ENCODE data around the gene CYP4B1. TPM values are rescaled to one million over a fixed set of nuclear protein-coding genes. Genes with fewer than 3 reads are reported as not detected.
"Not testable (repeated sequence)": the region's sequence is repeated elsewhere in the genome, so short reads cannot be mapped to it uniquely, and the experiment has no call there.

The CYP4B1 gene
- total and polyA plus RNA-seq, 2 donors (not counting 3 experiments of a cell fraction or from before 2014, with no cell fraction given): not detected

DNA sequence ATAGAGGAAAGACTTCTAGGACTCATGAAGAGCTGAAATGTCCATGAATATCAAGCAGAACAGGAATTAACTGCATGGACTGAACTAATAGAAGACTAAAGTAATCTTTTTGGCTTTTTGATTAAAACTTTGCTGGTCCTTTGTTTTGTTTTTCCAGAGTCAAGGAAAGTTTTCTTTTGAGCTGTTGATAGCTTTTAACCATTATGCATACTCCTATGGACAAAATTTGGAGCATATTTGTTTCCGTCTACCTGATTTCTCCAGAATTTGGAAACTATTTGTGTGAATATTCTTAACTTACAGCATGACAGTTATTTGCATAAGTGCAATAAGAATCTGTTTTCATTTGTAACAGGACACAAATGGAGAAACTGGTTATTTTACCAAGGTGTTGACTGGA, 24.5 kb upstream of the CYP4B1 start:
- Histone ChIP-seq H3K79me2 (ENCODE audit: control insufficient read depth, insufficient read depth, low read length) (no peaks in the 10 kb centered on the region), H2AFZ (ENCODE audit: low read depth, low read length) (no peak overlapping the region), H3K36me3 (ENCODE audit: control insufficient read depth in 2 of 2, extremely low read depth in 1 of 2, insufficient read depth in 2 of 2, low read length in 2 of 2) (no peaks in the 10 kb centered on the region), H4K20me1 (replicated peaks; ENCODE audit: control insufficient read depth, extremely low read depth, insufficient read depth, low read length) (no peaks in the 10 kb centered on the region), H3K4me3 (replicated peaks in 1 of 3; ENCODE audit: insufficient read depth in 1 of 3, low read depth in 1 of 3, low read length in 3 of 3) (no peak overlapping the region), H3K27ac (ENCODE audit: insufficient read depth, low read depth, low read length) (no peak overlapping the region), H3K9me3 (replicated peaks; ENCODE audit: control insufficient read depth, insufficient read depth, low read length) (peaks cover 2% of the 10 kb centered on the region), H3K9me1 (replicated peaks; ENCODE audit: control insufficient read depth, extremely low read depth, insufficient read depth, low read length) (no peaks in the 10 kb centered on the region), H3K4me2 (ENCODE audit: insufficient read depth, low read length) (no peak overlapping the region), H3K9ac (replicated peaks; ENCODE audit: extremely low read depth, insufficient read depth, low read length) (no peak overlapping the region), H3K27me3 (ENCODE audit: control insufficient read depth in 2 of 2, insufficient read depth in 2 of 2, low read length in 2 of 2) (no peaks in the 10 kb centered on the region), H3K4me1 (ENCODE audit: control insufficient read depth, extremely low read depth, insufficient read depth, low read length) (no peaks in the 10 kb centered on the region)
- DNase-seq (ENCODE audit: low read depth, low spot score): no peak
- POLR2A ChIA-PET: no interaction called here
- TF ChIP-seq POLR2A (IDR thresholded peaks at IDR 0.05; ENCODE audit: low read depth, low read length) (no peak), JUN (IDR thresholded peaks at IDR 0.05; ENCODE audit: borderline replicate concordance, insufficient read depth, insufficient read length, low read depth) (no peak), FOS (IDR thresholded peaks at IDR 0.05; ENCODE audit: borderline replicate concordance, insufficient read depth, low read length) (no peak), MYC (IDR thresholded peaks at IDR 0.05; ENCODE audit: low read depth, low read length) (no peak), GATA2 (IDR thresholded peaks at IDR 0.05; ENCODE audit: insufficient read depth, insufficient read length, low read depth, low read length) (no peak), POLR2AphosphoS5 (IDR thresholded peaks at IDR 0.05; ENCODE audit: insufficient read depth, low read depth, low read length) (no peak), EZH2 (IDR thresholded peaks at IDR 0.05; ENCODE audit: borderline replicate concordance, low read depth, low read length, severe bottlenecking) (no peak)
- TF ChIP-seq, protein P1, sequence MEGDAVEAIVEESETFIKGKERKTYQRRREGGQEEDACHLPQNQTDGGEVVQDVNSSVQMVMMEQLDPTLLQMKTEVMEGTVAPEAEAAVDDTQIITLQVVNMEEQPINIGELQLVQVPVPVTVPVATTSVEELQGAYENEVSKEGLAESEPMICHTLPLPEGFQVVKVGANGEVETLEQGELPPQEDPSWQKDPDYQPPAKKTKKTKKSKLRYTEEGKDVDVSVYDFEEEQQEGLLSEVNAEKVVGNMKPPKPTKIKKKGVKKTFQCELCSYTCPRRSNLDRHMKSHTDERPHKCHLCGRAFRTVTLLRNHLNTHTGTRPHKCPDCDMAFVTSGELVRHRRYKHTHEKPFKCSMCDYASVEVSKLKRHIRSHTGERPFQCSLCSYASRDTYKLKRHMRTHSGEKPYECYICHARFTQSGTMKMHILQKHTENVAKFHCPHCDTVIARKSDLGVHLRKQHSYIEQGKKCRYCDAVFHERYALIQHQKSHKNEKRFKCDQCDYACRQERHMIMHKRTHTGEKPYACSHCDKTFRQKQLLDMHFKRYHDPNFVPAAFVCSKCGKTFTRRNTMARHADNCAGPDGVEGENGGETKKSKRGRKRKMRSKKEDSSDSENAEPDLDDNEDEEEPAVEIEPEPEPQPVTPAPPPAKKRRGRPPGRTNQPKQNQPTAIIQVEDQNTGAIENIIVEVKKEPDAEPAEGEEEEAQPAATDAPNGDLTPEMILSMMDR (IDR thresholded peaks at IDR 0.05; ENCODE audit: extremely low read depth in 1 of 2, insufficient read depth in 1 of 2, low read depth in 1 of 2, low read length in 2 of 2): no peak
- TF ChIP-seq, protein P2, sequence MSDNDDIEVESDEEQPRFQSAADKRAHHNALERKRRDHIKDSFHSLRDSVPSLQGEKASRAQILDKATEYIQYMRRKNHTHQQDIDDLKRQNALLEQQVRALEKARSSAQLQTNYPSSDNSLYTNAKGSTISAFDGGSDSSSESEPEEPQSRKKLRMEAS (IDR thresholded peaks at IDR 0.05; ENCODE audit: insufficient read depth, insufficient read length): no peak
- FAIRE-seq: no peak
- dilution Hi-C loops (cut with MboI; ENCODE audit: extremely low pct_ligation_motif_present, low sequenced_read_pairs) (no loop called here), intact Hi-C loops (cut with micrococcal nuclease) (no loop called here)
- CTCF ChIA-PET: no interaction called here
- BruUV-seq (replicated peaks): no TSS peak

DNA sequence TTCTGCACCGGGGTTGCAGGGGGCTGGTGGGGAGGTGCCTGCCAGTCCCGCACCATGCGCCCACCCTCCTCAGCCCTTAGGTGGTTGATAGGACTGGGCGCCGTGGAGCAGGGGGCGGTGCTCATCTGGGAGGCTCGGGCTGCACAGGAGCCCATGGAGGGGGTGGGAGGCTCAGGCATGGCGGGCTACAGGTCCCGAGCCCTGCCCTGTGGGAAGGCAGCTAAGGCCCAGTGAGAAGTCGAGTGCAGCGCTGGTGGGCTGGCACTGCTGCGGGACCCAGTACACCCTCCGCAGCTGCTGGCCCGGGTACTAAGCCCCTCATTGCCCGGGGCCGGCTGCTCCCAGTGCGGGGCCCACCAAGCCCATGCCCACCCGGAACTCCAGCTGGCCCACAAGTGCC, 20.4 kb upstream of the CYP4B1 start:
- DNase-seq (ENCODE audit: low read depth, low spot score); POLR2A ChIA-PET; H4K20me1 ChIP-seq (replicated peaks; ENCODE audit: control insufficient read depth, extremely low read depth, insufficient read depth, low read length); H3K9me1 ChIP-seq (replicated peaks; ENCODE audit: control insufficient read depth, extremely low read depth, insufficient read depth, low read length); CTCF ChIA-PET; intact Hi-C loops (cut with micrococcal nuclease); H3K4me1 ChIP-seq (ENCODE audit: control insufficient read depth, extremely low read depth, insufficient read depth, low read length); H3K27ac ChIP-seq (ENCODE audit: insufficient read depth, low read depth, low read length); H2AFZ ChIP-seq (ENCODE audit: low read depth, low read length); H3K9ac ChIP-seq (replicated peaks; ENCODE audit: extremely low read depth, insufficient read depth, low read length); dilution Hi-C loops (cut with MboI; ENCODE audit: extremely low pct_ligation_motif_present, low sequenced_read_pairs); H3K9me3 ChIP-seq (replicated peaks; ENCODE audit: control insufficient read depth, insufficient read depth, low read length); H3K36me3 ChIP-seq (ENCODE audit: control insufficient read depth in 2 of 2, extremely low read depth in 1 of 2, insufficient read depth in 2 of 2, low read length in 2 of 2); FAIRE-seq; BruUV-seq (replicated peaks); H3K27me3 ChIP-seq (ENCODE audit: control insufficient read depth in 2 of 2, insufficient read depth in 2 of 2, low read length in 2 of 2); H3K4me3 ChIP-seq (replicated peaks in 1 of 3; ENCODE audit: insufficient read depth in 1 of 3, low read depth in 1 of 3, low read length in 3 of 3); H3K4me2 ChIP-seq (ENCODE audit: insufficient read depth, low read length); H3K79me2 ChIP-seq (ENCODE audit: control insufficient read depth, insufficient read depth, low read length): not testable (repeated sequence)
